ENCODE results near the gene FAM171A1. TPM values are rescaled to one million over a fixed set of nuclear protein-coding genes. Genes with fewer than 3 reads are reported as not detected.
"Not testable (repeated sequence)": the region's sequence is repeated elsewhere in the genome, so short reads cannot be mapped to it uniquely, and the experiment has no call there.

The FAM171A1 gene
- total and polyA plus RNA-seq, 2 of the 13 experiments (the other 11 are each of a cell fraction or from before 2014, with no cell fraction given) = 21.5 to 34.7 TPM

GRCh38 chr10:15302188-15302956, 68.7 kb downstream of the FAM171A1 start:
- TF ChIP-seq MAFK (conservative IDR thresholded peaks at IDR 0.05 in 1 of 2, IDR thresholded peaks at IDR 0.05 in 1 of 2; ENCODE audit: low read length in 2 of 2) = peak in 1 of 2 experiments; percentile 3; a peak in 1 of 4 replicates
- H3K9ac ChIP-seq (ENCODE audit: insufficient read depth, low read depth, low read length); H3K36me3 ChIP-seq (replicated peaks in 1 of 2; ENCODE audit: control insufficient read depth in 1 of 2, insufficient read depth in 2 of 2, low read length in 2 of 2); BruUV-seq (replicated peaks); POLR2A ChIA-PET; FAIRE-seq; H3K9me3 ChIP-seq (ENCODE audit: low read length); DNase-seq (ENCODE audit: low spot score); intact Hi-C loops (cut with micrococcal nuclease; ENCODE audit: unreplicated experiment); H3K4me2 ChIP-seq (ENCODE audit: low read depth, low read length); H3K27ac ChIP-seq (ENCODE audit: extremely low read length, insufficient read depth, low read length); CTCF ChIA-PET (ENCODE audit: low intra/inter-chr PET ratio, low total read pairs); H3K27me3 ChIP-seq (ENCODE audit: control insufficient read depth in 1 of 2, insufficient read depth in 2 of 2, low read length in 2 of 2); H2AFZ ChIP-seq (ENCODE audit: low read length); in situ Hi-C loops (cut with HindIII; ENCODE audit: extremely low pct_ligation_motif_present, low pct_unique_long_range_greater_than_20kb); ATAC-seq; H4K20me1 ChIP-seq (ENCODE audit: insufficient read depth, low read length); H3K4me3 ChIP-seq (replicated peaks in 1 of 3; ENCODE audit: insufficient read depth in 1 of 3, low read depth in 2 of 3, low read length in 3 of 3): not testable (repeated sequence)
- whole genome bisulfite sequencing (ENCODE audit: low lambda C conversion rate) = 96% methylated on average over 15 of the region's 15 CpGs
- Histone ChIP-seq H3K79me2 (ENCODE audit: insufficient read depth, low read length) (peaks cover 17% of the 10 kb centered on the region), H3K4me1 (ENCODE audit: insufficient read depth, low read length) (peaks cover 10% of the 10 kb centered on the region)

GRCh38 chr10:15300697-15301096, 70.4 kb downstream of the FAM171A1 start:
- Histone ChIP-seq H3K36me3 (replicated peaks in 1 of 2; ENCODE audit: control insufficient read depth in 1 of 2, insufficient read depth in 2 of 2, low read length in 2 of 2) (no peaks in the 10 kb centered on the region; a peak in 1 of 5 replicates), H3K4me3 (replicated peaks in 1 of 3; ENCODE audit: insufficient read depth in 1 of 3, low read depth in 2 of 3, low read length in 3 of 3) (no peak overlapping the region), H3K27ac (ENCODE audit: extremely low read length, insufficient read depth, low read length) (no peak overlapping the region), H3K9me3 (ENCODE audit: low read length) (no peaks in the 10 kb centered on the region), H3K27me3 (ENCODE audit: control insufficient read depth in 1 of 2, insufficient read depth in 2 of 2, low read length in 2 of 2) (no peaks in the 10 kb centered on the region), H3K4me2 (ENCODE audit: low read depth, low read length) (no peak overlapping the region), H3K4me1 (ENCODE audit: insufficient read depth, low read length) (peaks cover 10% of the 10 kb centered on the region), H4K20me1 (ENCODE audit: insufficient read depth, low read length) (peaks cover 6% of the 10 kb centered on the region; the same call in 1 of the 2 replicates), H2AFZ (ENCODE audit: low read length) (no peak overlapping the region), H3K79me2 (ENCODE audit: insufficient read depth, low read length) (peaks cover 11% of the 10 kb centered on the region), H3K9ac (ENCODE audit: insufficient read depth, low read depth, low read length) (no peak overlapping the region)
- no peak for TF ChIP-seq HNRNPH1 (optimal IDR thresholded peaks at IDR 0.05; ENCODE audit: low read depth, low read length)
- no peak for TF ChIP-seq ZNF883 (CRISPR knock-in tag; IDR thresholded peaks at IDR 0.05; ENCODE audit: not compliant biosample characterization)
- TF ChIP-seq ZFYVE20 (CRISPR knock-in tag; IDR thresholded peaks at IDR 0.05; ENCODE audit: borderline replicate concordance, low read depth) = no peak
- TF ChIP-seq MXD1 (CRISPR knock-in tag; IDR thresholded peaks at IDR 0.05) = no peak
- TF ChIP-seq TRAFD1 (CRISPR knock-in tag; IDR thresholded peaks at IDR 0.05; ENCODE audit: borderline replicate concordance) = no peak
- no peak for TF ChIP-seq ZFP36L1 (CRISPR knock-in tag; IDR thresholded peaks at IDR 0.05)
- no peak for TF ChIP-seq ZBTB2 (CRISPR knock-in tag; IDR thresholded peaks at IDR 0.05; ENCODE audit: low read depth)
- no peak for TF ChIP-seq ZNF414 (CRISPR knock-in tag; IDR thresholded peaks at IDR 0.05)
- TF ChIP-seq CREM (IDR thresholded peaks at IDR 0.05) = no peak
- no peak for TF ChIP-seq CREM (CRISPR knock-in tag; IDR thresholded peaks at IDR 0.05)
- 99% methylated on average over 4 of the region's 4 CpGs for WGBS (ENCODE audit: low lambda C conversion rate)
- intact Hi-C loops (cut with micrococcal nuclease; ENCODE audit: unreplicated experiment) (no loop called here), in situ Hi-C loops (cut with HindIII; ENCODE audit: extremely low pct_ligation_motif_present, low pct_unique_long_range_greater_than_20kb) (no loop called here)
- ChIA-PET CTCF (ENCODE audit: low intra/inter-chr PET ratio, low total read pairs) (no interaction called here), POLR2A (interaction anchor here (0.6 kb wide), 1 partner anchor 29 kb away, joined by 3 read pairs; no protein-coding TSS in a partner anchor)
- FAIRE-seq (no peak), DNase-seq (ENCODE audit: low spot score) (no peak), ATAC-seq (no peak)
- BruUV-seq (replicated peaks) = no TSS peak
